Measurements from ENCODE around the gene VPS4A. TPM values are rescaled to one million over a fixed set of nuclear protein-coding genes. Genes with fewer than 3 reads are reported as not detected.

Gene VPS4A
- polyA plus RNA-seq, 1 of the 3 experiments (the other 2 are of a cell fraction): 20.8 TPM

DNA sequence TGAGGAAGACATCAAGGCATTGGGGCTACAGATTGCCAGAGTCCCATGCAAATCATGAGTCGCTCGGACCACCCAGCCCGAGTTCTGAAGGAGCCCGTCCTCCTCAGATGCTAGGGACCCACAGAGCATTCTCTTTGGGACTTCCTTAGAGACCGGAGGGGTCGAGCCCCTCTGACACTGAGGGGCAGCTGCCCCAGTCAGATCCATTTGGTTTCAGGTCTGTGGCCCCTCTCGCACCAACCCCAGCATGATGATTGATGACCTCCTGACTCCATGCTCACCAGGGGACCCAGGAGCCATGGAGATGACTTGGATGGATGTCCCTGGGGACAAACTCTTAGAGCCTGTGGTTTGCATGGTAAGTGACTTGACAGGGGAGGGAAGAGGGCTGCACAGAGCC lies 11.2 kb downstream of the VPS4A start:
- H4K20me1 ChIP-seq (ENCODE audit: insufficient read depth): peaks cover 54% of the 10 kb centered on the region
- H3K36me3 ChIP-seq (replicated peaks in 1 of 2; ENCODE audit: control insufficient read depth in 1 of 2, insufficient read depth in 2 of 2, low read length in 1 of 2): peaks cover 53 to 80% of the 10 kb centered on the region in 2 experiments
- no peaks in the 10 kb centered on the region for H3K9me2 ChIP-seq
- ChIA-PET CTCF (interaction anchor here (0.9 kb wide), 1 partner anchor 10 kb away, joined by 3 read pairs; no protein-coding TSS in a partner anchor), POLR2A (no interaction called here)
- H3K4me2 ChIP-seq: no peak overlapping the region
- H3K79me2 ChIP-seq (ENCODE audit: insufficient read depth): peaks cover 64% of the 10 kb centered on the region
- no peak overlapping the region for H3K4me3 ChIP-seq (ENCODE audit: low read depth in 2 of 2, low read length in 1 of 2)
- H2AFZ ChIP-seq (ENCODE audit: low read depth): no peak overlapping the region
- DNase-seq: no peak
- H3K9me3 ChIP-seq: no peaks in the 10 kb centered on the region
- no peak for TF ChIP-seq RXRA (IDR thresholded peaks at IDR 0.05; ENCODE audit: borderline replicate concordance, low read depth)
- TF ChIP-seq, protein P1, sequence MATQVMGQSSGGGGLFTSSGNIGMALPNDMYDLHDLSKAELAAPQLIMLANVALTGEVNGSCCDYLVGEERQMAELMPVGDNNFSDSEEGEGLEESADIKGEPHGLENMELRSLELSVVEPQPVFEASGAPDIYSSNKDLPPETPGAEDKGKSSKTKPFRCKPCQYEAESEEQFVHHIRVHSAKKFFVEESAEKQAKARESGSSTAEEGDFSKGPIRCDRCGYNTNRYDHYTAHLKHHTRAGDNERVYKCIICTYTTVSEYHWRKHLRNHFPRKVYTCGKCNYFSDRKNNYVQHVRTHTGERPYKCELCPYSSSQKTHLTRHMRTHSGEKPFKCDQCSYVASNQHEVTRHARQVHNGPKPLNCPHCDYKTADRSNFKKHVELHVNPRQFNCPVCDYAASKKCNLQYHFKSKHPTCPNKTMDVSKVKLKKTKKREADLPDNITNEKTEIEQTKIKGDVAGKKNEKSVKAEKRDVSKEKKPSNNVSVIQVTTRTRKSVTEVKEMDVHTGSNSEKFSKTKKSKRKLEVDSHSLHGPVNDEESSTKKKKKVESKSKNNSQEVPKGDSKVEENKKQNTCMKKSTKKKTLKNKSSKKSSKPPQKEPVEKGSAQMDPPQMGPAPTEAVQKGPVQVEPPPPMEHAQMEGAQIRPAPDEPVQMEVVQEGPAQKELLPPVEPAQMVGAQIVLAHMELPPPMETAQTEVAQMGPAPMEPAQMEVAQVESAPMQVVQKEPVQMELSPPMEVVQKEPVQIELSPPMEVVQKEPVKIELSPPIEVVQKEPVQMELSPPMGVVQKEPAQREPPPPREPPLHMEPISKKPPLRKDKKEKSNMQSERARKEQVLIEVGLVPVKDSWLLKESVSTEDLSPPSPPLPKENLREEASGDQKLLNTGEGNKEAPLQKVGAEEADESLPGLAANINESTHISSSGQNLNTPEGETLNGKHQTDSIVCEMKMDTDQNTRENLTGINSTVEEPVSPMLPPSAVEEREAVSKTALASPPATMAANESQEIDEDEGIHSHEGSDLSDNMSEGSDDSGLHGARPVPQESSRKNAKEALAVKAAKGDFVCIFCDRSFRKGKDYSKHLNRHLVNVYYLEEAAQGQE (IDR thresholded peaks at IDR 0.05; ENCODE audit: low read depth, low read length): no peak
- no peak for TF ChIP-seq RAD21 (IDR thresholded peaks at IDR 0.05; ENCODE audit: low read length)
- TF ChIP-seq FOXM1 (IDR thresholded peaks at IDR 0.05; ENCODE audit: low read depth): no peak
- no peak for TF ChIP-seq NFIC (IDR thresholded peaks at IDR 0.05; ENCODE audit: borderline replicate concordance)
- TF ChIP-seq EP300 (IDR thresholded peaks at IDR 0.05; ENCODE audit: borderline replicate concordance in 1 of 2, low read depth in 1 of 2, low read length in 1 of 2): no peak
- no peak for TF ChIP-seq JUND (IDR thresholded peaks at IDR 0.05)
- no peak for TF ChIP-seq RCOR1 (IDR thresholded peaks at IDR 0.05; ENCODE audit: low read length)
- no peak for TF ChIP-seq SIN3A (IDR thresholded peaks at IDR 0.05; ENCODE audit: borderline replicate concordance, low read depth, low read length)
- no peak for TF ChIP-seq POLR2AphosphoS5 (IDR thresholded peaks at IDR 0.05; ENCODE audit: low read depth, low read length)
- TF ChIP-seq, protein P2, sequence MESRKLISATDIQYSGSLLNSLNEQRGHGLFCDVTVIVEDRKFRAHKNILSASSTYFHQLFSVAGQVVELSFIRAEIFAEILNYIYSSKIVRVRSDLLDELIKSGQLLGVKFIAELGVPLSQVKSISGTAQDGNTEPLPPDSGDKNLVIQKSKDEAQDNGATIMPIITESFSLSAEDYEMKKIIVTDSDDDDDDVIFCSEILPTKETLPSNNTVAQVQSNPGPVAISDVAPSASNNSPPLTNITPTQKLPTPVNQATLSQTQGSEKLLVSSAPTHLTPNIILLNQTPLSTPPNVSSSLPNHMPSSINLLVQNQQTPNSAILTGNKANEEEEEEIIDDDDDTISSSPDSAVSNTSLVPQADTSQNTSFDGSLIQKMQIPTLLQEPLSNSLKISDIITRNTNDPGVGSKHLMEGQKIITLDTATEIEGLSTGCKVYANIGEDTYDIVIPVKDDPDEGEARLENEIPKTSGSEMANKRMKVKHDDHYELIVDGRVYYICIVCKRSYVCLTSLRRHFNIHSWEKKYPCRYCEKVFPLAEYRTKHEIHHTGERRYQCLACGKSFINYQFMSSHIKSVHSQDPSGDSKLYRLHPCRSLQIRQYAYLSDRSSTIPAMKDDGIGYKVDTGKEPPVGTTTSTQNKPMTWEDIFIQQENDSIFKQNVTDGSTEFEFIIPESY (IDR thresholded peaks at IDR 0.05; ENCODE audit: borderline replicate concordance, low read depth): no peak
- no peak for TF ChIP-seq GATA2 (CRISPR knock-in tag; IDR thresholded peaks at IDR 0.05)
- no peak for TF ChIP-seq TCF12 (IDR thresholded peaks at IDR 0.05)
- no peak for TF ChIP-seq TEAD4 (IDR thresholded peaks at IDR 0.05; ENCODE audit: borderline replicate concordance, insufficient read depth)
- TF ChIP-seq, protein P3, sequence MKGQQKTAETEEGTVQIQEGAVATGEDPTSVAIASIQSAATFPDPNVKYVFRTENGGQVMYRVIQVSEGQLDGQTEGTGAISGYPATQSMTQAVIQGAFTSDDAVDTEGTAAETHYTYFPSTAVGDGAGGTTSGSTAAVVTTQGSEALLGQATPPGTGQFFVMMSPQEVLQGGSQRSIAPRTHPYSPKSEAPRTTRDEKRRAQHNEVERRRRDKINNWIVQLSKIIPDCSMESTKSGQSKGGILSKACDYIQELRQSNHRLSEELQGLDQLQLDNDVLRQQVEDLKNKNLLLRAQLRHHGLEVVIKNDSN (IDR thresholded peaks at IDR 0.05; ENCODE audit: borderline replicate concordance, low read depth): no peak
- TF ChIP-seq, protein P4, sequence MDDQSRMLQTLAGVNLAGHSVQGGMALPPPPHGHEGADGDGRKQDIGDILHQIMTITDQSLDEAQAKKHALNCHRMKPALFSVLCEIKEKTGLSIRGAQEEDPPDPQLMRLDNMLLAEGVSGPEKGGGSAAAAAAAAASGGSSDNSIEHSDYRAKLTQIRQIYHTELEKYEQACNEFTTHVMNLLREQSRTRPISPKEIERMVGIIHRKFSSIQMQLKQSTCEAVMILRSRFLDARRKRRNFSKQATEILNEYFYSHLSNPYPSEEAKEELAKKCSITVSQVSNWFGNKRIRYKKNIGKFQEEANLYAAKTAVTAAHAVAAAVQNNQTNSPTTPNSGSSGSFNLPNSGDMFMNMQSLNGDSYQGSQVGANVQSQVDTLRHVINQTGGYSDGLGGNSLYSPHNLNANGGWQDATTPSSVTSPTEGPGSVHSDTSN (IDR thresholded peaks at IDR 0.05): no peak
- TF ChIP-seq TAF1 (IDR thresholded peaks at IDR 0.05; ENCODE audit: borderline replicate concordance, low read depth, low read length): no peak
- no peak for TF ChIP-seq NRF1 (IDR thresholded peaks at IDR 0.05; ENCODE audit: low read depth, low read length)
- no peak for TF ChIP-seq FOXJ3 (CRISPR knock-in tag; IDR thresholded peaks at IDR 0.05)
- TF ChIP-seq RFX5 (IDR thresholded peaks at IDR 0.05; ENCODE audit: low read length): no peak
- H3K9ac ChIP-seq: no peak overlapping the region
- H3K4me1 ChIP-seq (ENCODE audit: control insufficient read depth in 1 of 2, insufficient read depth in 2 of 2, low read depth in 1 of 2, low read length in 1 of 2): peaks cover 3 to 21% of the 10 kb centered on the region in 2 experiments; a peak in 3 of 4 replicates
- peaks cover 19% of the 10 kb centered on the region for H3F3A ChIP-seq (replicated peaks; ENCODE audit: insufficient read depth)
- 83% methylated on average over 1 of the region's 7 CpGs for WGBS (ENCODE audit: low lambda C conversion rate)
- H3K27me3 ChIP-seq (ENCODE audit: insufficient read depth): no peaks in the 10 kb centered on the region
- no peak overlapping the region for H3K27ac ChIP-seq (ENCODE audit: low read depth in 2 of 2, low read length in 1 of 2)
